Ovary (tissue), 3 donors: ENCODE measurements around the gene ZNF408.

Source experiments
- POLR2A ChIP-seq: fragments of 450-650 bp; IDR thresholded peaks from one replicate; pipeline ENCODE4 v1.6.1; 2017; ENCODE audit warnings: antibody characterized with exemption, mild to moderate bottlenecking, moderate library complexity
- TF ChIP-seq, protein P1 (sequence below), 3 donors: fragments of 450-650 bp in 2 of 3; fragments of 200-600 bp in 1 of 3; IDR thresholded peaks; one replicate each; pipeline versions ENCODE4 v1.5.1 to v1.8.0; 2016 to 2022; ENCODE audit warnings: antibody characterized with exemption in 3 of 3, mild to moderate bottlenecking in 1 of 3
- donor health status: DM: no; HTN: no; CAD: no.

DNA sequence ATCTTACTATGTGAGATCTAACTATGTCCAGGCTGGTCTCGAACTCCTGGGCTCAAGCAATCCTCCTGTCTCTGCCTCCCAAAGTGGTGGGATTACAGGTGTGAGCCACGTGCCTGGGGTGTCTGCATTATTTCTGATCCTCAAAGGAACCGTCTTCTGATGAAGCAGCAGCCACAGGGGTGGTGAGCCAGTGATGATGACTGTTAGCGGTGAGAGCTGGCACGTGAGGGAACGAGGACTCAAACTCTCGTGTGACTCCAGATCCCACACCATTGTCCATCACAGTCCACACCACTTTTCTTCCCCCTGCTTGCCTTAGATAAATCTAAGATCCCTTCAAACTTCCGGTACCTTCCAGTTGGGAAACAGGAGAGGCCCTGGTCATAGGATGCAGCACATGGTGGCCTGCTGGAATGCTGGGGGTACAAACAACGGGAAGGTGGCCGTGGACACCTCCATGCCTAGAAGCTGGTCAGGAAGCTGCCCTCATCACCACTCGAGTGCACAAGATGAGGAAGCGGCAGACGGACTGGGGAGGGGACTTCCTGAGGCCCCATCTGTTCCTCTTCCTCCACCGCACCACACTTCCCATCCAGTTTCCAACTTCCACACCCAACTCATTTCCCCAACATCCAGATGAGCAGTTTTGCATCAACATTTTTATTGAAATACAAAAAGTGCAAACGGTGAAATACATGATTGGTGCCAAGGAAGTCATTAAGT, 24.2 kb upstream of the ZNF408 start:
- TF ChIP-seq POLR2A, result no peak
- TF ChIP-seq, protein P1, sequence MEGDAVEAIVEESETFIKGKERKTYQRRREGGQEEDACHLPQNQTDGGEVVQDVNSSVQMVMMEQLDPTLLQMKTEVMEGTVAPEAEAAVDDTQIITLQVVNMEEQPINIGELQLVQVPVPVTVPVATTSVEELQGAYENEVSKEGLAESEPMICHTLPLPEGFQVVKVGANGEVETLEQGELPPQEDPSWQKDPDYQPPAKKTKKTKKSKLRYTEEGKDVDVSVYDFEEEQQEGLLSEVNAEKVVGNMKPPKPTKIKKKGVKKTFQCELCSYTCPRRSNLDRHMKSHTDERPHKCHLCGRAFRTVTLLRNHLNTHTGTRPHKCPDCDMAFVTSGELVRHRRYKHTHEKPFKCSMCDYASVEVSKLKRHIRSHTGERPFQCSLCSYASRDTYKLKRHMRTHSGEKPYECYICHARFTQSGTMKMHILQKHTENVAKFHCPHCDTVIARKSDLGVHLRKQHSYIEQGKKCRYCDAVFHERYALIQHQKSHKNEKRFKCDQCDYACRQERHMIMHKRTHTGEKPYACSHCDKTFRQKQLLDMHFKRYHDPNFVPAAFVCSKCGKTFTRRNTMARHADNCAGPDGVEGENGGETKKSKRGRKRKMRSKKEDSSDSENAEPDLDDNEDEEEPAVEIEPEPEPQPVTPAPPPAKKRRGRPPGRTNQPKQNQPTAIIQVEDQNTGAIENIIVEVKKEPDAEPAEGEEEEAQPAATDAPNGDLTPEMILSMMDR (IDR thresholded peaks at IDR 0.05), result no peak
